ENCODE data around the gene IPO9.
A peak's percentile ranks its signal among the peaks of the same experiment; 100 is the strongest.

Gene IPO9

GRCh38 chr1:201828820-201829774, at the start of gene IPO9:
Gene IPO9, plus strand, starts transcription at chr1:201829157. Its CDS starts 53 bp downstream, at chr1:201829210.
- DNase-seq (ENCODE audit: low read depth), result peak; percentile 73

- DNase-seq (ENCODE audit: low read depth), result no peak
Observed at GRCh38 chr1:201779351-201779880, 49.5 kb upstream of the IPO9 start.

- no peak for DNase-seq (ENCODE audit: low read depth)
Observed at GRCh38 chr1:201780952-201781351, 48.0 kb upstream of the IPO9 start.

GRCh38 chr1:201781437-201781836, 47.5 kb upstream of the IPO9 start:
- no peak for DNase-seq (ENCODE audit: low read depth)

GRCh38 chr1:201782353-201782752, 46.6 kb upstream of the IPO9 start:
- no peak for DNase-seq (ENCODE audit: low read depth)

GRCh38 chr1:201783058-201783457, 45.9 kb upstream of the IPO9 start:
- DNase-seq (ENCODE audit: low read depth), result no peak

- DNase-seq (ENCODE audit: low read depth), result no peak
Observed at GRCh38 chr1:201783572-201783971, 45.4 kb upstream of the IPO9 start.

GRCh38 chr1:201785291-201785690, 43.7 kb upstream of the IPO9 start:
- DNase-seq (ENCODE audit: low read depth), result no peak

GRCh38 chr1:201786824-201787223, 42.1 kb upstream of the IPO9 start:
- DNase-seq (ENCODE audit: low read depth), result no peak

- no peak for DNase-seq (ENCODE audit: low read depth)
Observed at GRCh38 chr1:201788296-201788695, 40.7 kb upstream of the IPO9 start.

GRCh38 chr1:201789245-201789644, 39.7 kb upstream of the IPO9 start:
- DNase-seq (ENCODE audit: low read depth), result no peak

GRCh38 chr1:201790261-201790660, 38.7 kb upstream of the IPO9 start:
- no peak for DNase-seq (ENCODE audit: low read depth)

GRCh38 chr1:201791051-201791778, 37.7 kb upstream of the IPO9 start:
- DNase-seq (ENCODE audit: low read depth), result no peak

GRCh38 chr1:201791779-201792173, 37.2 kb upstream of the IPO9 start:
- peak; percentile 42 for DNase-seq (ENCODE audit: low read depth)

GRCh38 chr1:201792534-201793305, 36.2 kb upstream of the IPO9 start:
- peak; percentile 62 for DNase-seq (ENCODE audit: low read depth)

GRCh38 chr1:201793306-201793925, 35.5 kb upstream of the IPO9 start:
- DNase-seq (ENCODE audit: low read depth), result no peak

- DNase-seq (ENCODE audit: low read depth), result no peak
Observed at GRCh38 chr1:201795066-201795465, 33.9 kb upstream of the IPO9 start.

GRCh38 chr1:201800246-201800645, 28.7 kb upstream of the IPO9 start:
- no peak for DNase-seq (ENCODE audit: low read depth)

GRCh38 chr1:201806801-201807200, 22.2 kb upstream of the IPO9 start:
- DNase-seq (ENCODE audit: low read depth), result no peak

- DNase-seq (ENCODE audit: low read depth), result no peak
Observed at GRCh38 chr1:201807958-201808632, 20.9 kb upstream of the IPO9 start.

- no peak for DNase-seq (ENCODE audit: low read depth)
Observed at GRCh38 chr1:201808633-201808990, 20.3 kb upstream of the IPO9 start.

Data from HS-27A (cell line).